Smooth muscle cell of the brain vasculature (primary cell): ENCODE results near the gene TAGAP.
"Not testable (repeated sequence)": the region's sequence is repeated elsewhere in the genome, so short reads cannot be mapped to it uniquely, and the experiment has no call there.

Source experiments
- DNase-seq: peaks from one replicate; pipeline ENCODE4 v3.0.0-alpha.2; 2012; ENCODE audit warnings: low read depth, low spot score

The TAGAP gene

DNA sequence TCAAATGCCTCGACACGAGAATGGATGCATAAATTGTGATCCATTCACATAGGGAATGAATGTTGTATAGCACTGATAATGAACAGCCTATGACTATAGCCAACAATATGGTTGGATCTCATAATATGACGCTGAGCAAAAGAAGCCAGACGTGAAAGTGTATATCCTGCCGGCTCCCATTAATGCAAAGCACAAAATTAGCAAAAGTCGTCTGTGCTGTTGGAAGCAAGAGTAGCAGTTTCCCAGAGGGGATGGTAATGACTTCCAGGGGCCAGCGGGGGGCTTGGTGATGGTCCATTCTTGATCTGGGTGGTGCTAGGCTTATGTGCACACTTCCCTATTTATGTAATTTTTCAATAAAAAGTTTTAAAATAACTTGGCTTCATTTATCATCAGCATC is 1.0 kb upstream of the TAGAP start:
- no peak for DNase-seq

GRCh38 chr6:159043947-159044346 is 844 bp downstream of the TAGAP start:
- no peak for DNase-seq

GRCh38 chr6:159043251-159043650 is 1.5 kb downstream of the TAGAP start:
- no peak for DNase-seq

DNA sequence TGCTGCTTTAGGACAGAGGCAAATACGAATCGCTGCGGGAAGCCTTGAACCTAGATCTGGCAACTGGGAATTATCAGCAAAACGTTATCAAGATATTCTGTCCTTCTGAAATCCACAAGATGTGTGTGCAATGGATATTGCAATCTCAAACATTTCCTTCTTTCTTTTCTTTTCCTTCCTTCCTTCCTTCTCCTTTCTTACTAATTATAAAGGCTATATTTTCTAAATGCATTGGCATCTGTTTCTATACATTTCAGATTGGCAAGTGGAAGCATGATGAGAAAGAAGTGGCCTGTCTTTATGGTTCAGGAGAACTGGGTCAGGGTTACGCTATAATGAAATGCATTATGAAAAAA is 2.0 kb downstream of the TAGAP start:
- no peak for DNase-seq

DNA sequence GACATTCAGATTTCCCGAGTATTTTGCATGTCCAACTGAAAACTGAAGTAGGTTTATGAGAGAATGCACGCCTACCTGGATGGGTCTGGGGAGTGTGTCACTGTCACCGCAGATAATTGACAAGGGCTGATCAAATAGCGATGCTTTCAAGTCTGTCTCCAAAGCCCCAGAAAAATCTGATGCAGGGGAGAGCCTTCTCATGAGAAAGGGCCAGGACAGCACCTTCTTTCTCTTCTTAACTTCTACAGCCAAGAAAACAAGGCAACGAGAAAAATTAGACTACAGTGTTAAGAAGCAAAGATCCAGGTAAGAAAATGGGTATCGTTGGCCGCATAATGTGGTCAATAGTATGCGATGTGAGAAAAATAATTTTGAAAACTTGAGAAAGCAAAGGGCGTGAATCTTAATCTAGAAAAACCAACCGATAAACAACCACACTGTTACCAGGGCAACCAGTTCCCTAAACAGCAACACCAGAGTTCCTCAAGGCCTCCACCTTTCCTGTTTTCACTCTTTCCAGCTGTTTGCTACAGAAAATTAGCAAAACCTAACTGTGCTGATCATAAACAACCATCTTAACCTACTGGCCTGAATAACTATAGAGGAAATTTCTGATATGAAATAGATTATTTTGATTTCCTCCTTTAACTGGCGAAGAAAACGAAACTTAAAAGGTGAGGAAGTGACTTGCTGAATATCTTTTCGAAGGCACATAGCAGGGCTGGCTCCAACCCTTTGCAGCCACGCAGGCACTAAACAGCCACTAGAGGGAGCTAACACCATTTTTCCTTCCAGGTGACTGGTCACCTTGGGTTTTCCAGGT is 2.6 kb downstream of the TAGAP start:
- peak; percentile 18 for DNase-seq

- no peak for DNase-seq
Measured at GRCh38 chr6:159041181-159041580, 3.6 kb downstream of the TAGAP start.

DNA sequence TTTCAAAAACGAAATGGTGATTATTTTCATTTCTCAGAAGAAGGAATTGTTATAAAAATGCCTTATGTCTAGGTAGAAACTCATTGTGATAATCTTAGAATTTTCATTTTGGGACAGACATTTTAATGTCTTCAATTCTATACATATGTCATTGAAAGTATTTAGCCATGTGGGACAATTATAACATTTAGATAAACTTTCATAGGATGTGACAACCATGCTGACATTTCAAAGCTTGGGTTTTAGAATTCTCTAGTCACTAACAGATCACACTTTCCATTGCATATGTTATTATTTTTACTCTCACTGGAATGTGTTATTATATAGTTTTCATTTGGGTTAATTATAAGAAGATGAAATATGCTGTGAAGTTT is 4.9 kb downstream of the TAGAP start:
- DNase-seq = no peak

DNA sequence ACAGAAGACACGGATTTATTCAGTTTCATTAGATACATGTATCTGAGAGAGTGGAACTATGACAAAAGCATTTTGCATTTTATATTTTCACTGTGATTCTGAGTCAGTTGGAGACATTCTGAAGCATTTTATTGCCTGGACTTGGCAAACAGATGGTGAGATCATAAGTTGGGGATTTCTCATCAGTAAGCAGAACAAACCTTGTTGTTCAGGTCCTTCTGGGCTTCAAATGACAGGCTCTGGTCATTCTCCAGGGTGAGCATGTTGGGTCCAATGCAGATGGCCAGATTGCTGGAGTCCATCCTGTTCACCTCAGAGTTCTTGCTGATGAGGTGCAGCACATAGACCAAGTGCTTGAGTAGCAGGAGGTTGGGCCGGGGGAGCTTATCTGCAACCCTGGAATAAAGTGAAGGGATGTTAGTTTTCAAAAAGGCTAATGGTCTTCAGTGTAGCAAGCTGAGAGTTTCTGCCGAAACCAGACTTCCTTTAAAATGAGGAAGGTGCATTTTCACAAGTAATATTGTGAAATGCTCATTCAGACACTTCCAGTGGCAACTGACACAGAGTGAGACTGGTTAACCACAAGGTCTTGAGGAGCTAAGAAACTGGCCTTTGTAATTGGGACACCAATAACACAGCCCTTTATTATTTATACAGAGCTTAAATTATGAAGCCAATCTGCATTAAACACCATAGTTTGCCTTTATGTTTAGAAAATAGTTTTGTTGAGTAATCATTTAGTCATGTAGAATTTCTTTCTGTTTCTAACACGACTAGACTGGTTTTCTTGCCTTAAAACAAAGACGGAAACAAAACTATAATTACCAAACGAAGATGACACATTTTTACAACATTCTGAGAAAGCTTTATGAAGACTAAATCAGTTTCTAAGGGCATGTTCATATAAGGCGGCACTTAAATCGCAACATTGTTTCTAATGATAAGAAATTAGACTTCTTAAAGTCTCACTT is 5.6 kb downstream of the TAGAP start:
- no peak for DNase-seq

GRCh38 chr6:159038318-159038717 is 6.5 kb downstream of the TAGAP start:
- DNase-seq = not testable (repeated sequence)

GRCh38 chr6:159037756-159038290 is 7.0 kb downstream of the TAGAP start:
- DNase-seq = no peak

- DNase-seq = no peak
Measured at GRCh38 chr6:159036673-159037072, 8.1 kb downstream of the TAGAP start.

DNA sequence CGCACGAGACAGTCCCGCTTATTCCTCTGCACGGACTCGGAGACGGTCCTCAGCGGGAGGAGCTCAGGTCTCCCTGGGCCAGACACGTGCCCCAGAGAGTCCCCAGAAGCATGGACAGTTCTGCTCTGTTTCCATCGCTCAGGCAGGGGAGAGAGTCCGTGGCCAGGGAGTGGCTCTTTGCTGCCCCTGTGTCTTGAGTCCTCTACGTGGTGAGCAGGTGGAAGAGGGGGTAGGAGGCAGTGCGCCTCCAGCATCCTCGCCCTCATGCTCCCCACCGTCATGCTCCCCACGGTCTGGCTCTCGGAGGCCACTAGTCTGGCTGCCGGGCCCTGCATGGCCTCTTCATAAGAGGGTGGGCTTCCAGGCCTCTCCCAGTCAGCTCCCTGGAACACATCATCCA is 8.9 kb downstream of the TAGAP start:
- DNase-seq = no peak

- DNase-seq = no peak
Measured at GRCh38 chr6:159033160-159034049, 11.4 kb downstream of the TAGAP start.

DNA sequence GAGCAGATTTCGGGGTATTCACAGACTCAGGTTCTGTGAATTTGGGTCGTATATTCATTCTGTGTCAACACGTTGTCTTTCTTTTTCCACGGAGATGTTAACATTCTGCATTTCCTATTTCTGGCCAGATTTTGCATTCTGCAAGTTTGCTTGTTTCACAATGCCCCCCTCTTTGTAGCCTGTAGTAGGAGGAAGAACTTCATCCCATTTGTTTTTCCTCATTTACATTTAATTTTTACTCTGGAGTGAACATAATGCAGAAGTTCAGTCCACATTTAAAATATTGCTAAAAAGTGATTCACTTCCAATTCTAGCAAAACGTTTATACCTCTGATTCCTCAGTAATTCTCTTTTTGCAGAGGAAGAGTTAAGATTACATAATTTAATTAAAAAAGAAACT is 12.9 kb downstream of the TAGAP start:
- no peak for DNase-seq

GRCh38 chr6:159030168-159030567 is 14.6 kb downstream of the TAGAP start:
- DNase-seq = no peak

- not testable (repeated sequence) for DNase-seq
Measured at GRCh38 chr6:159025224-159025623, 19.6 kb downstream of the TAGAP start.

- DNase-seq = no peak
Measured at GRCh38 chr6:159023893-159024292, 20.9 kb downstream of the TAGAP start.

DNA sequence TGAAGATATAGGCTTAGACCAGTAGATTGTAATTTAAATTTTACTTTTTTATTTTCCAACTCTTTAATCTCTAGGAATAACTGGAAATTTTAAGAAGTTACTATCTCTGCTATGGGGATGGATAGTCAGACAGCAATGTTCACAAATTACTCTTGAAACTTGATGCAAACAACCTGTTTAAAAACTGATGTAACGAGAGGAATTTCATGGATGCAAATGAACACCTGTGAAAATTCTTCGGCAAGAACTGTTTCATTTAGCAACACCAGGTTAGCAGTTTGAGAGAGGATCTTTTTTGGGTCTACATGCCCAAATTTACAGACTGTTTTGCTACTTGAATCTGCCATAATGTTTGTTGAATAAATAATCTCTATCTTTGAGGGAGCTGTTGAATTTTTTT is 24.8 kb downstream of the TAGAP start:
- no peak for DNase-seq

GRCh38 chr6:159017757-159018559 is 26.8 kb downstream of the TAGAP start:
- no peak for DNase-seq

DNA sequence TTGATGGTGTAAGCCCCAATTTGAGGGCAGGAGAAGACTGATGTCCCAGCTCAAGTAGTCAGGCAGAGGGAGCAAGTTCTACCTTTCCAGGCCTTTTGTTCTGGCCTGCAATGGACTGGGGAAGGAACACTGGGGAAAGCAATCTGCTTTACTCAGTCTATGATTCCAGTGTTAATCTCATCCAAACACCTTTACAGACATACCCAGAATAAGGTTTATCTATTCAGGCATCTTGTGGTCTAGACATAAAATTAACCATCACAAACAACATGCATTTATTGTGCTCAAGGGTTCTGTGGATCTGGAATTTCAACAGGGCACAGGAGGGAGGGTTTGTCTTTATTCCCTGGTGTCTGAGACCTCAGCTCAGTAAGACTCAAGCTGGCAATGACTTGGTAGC is 30.4 kb downstream of the TAGAP start:
- DNase-seq = no peak

DNA sequence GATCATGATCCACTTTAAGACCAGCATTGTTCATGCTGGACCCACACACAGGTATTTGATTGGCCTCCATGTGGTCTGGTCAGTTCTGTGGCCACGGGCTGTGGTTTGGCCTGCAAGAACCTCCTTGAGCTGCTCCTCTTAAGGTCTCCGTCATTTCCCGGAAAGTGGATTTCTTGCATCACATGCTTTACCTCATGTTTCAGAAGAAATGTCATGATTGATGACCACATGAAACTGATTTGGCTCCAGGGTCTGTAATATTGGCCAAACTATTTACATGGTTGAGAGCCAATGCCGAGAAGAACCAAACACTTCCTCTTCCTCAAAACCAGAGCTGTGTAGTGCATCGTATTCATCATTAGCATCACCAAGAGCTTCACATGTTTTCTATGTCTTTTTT is 31.6 kb downstream of the TAGAP start:
- DNase-seq = no peak
